Psoas muscle (tissue), 8 donors: Measurements from ENCODE around the gene PHF21B. TPM values are rescaled to one million over a fixed set of nuclear protein-coding genes. Genes with fewer than 3 reads are reported as not detected.

Experiments
- ATAC-seq, 4 donors: fragments of 200-7000 bp; cut with Tn5 transposase; one replicate each; pipeline ENCODE4 v1.9.1; 2020; ENCODE audit warnings: moderate library complexity in 3 of 4, mild to moderate bottlenecking in 2 of 4
- DNase-seq, 2 donors: peaks; one replicate each; pipeline ENCODE4 v3.0.0-alpha.2; 2020
- H3K27ac ChIP-seq: fragments of 200-600 bp; one replicate; pipeline ENCODE4 v1.8.0; 2022
- H3K27me3 ChIP-seq, 3 donors: fragments of 200-600 bp in 1 of 3; one replicate each; pipeline versions ENCODE4 v1.6.1 to v1.8.0; 2013 to 2022; ENCODE audit warnings: low read length in 2 of 3, mild to moderate bottlenecking in 2 of 3, moderate library complexity in 1 of 3; ENCODE audit not compliant: insufficient read depth in 3 of 3
- H3K36me3 ChIP-seq, 2 donors: fragments of 200-600 bp in 1 of 2; one replicate each; pipeline versions ENCODE4 v1.6.1 to v1.8.0; 2013 to 2022; ENCODE audit warnings: low read depth in 1 of 2, mild to moderate bottlenecking in 1 of 2, moderate library complexity in 1 of 2; ENCODE audit not compliant: insufficient read depth in 1 of 2
- H3K4me1 ChIP-seq: fragments of 200-600 bp; one replicate; pipeline ENCODE4 v1.8.0; 2022
- H3K4me3 ChIP-seq: fragments of 200-600 bp; one replicate; pipeline ENCODE4 v1.8.0; 2022; ENCODE audit warnings: mild to moderate bottlenecking
- H3K9me3 ChIP-seq: fragments of 200-600 bp; one replicate; pipeline ENCODE4 v1.8.0; 2022
- CTCF ChIP-seq: fragments of 200-600 bp; IDR thresholded peaks from one replicate; pipeline ENCODE4 v1.8.0; 2022; ENCODE audit warnings: antibody characterized with exemption
- WGBS, 3 donors: extraction: QIAGEN DNeasy Blood & Tissue Kit; methylation state at CpG; one replicate each; pipeline versions ENCODE4 v1.1.6 to v1.1.7; 2013; 5-methylcytosine and 5-hydroxymethylcytosine counted together
- intact Hi-C, 2 donors: fragments of 100-400 bp; cut with DNase I; formaldehyde crosslinking; loops; one replicate each; pipeline versions ENCODE4 v1.11.0 to v1.14.2; 2022
- polyA plus RNA-seq, 3 donors: library from polyadenylated mRNA; stranded (reverse); fragments of 200-250 nt; gene quantifications; one replicate each; pipeline ENCODE4 v1.2.3, GENCODE V29; 2013
- total RNA-seq, 4 donors: library from RNA; stranded (reverse); fragmentation: NEBNext Ultra II Directional in 2 of 4; extraction: Animal tissue kit (Norgen Biotek cat#: 25700) in 2 of 4; gene quantifications; one replicate each; pipeline versions ENCODE4 v1.2.1 to v1.2.4, GENCODE V29; 2021 to 2023
- donor health status: healthy with polysubstance abuse.
- donor health status: DM: no; HTN: no; CAD: no; lungs with moderate emphysema.
- donor health status: Bipolar disorder and iron deficiency.
- donor health status: healthy.
- donor health status: DM: yes; HTN: yes; CAD: no.
- donor health status: DM: no; HTN: no; CAD: no.
- donor health status: DM: no; HTN: no; CAD: no.
- donor health status: DM: yes; HTN: yes; CAD: no.

PHF21B gene
- total and polyA plus RNA-seq, 7 donors: 0.03 to 0.58 (median 0.16) TPM; not detected in 1

GRCh38 chr22:44990328-44990727, 19.5 kb downstream of the PHF21B start:
- Histone ChIP-seq H3K4me1 (no peaks in the 10 kb centered on the region), H3K36me3 (no peaks in the 10 kb centered on the region), H3K4me3 (no peak overlapping the region), H3K27ac (no peak overlapping the region), H3K27me3 (peaks cover 0 to 5% (median 4%) of the 10 kb centered on the region in 3 donors), H3K9me3 (no peaks in the 10 kb centered on the region)
- WGBS, 3 donors: 85 to 92% (median 89%) methylated on average over 13 of the region's 13 CpGs
- no peak for TF ChIP-seq CTCF
- ATAC-seq: no peak
- intact Hi-C loops: no loop called here
- DNase-seq: no peak

- DNase-seq: no peak
- peaks cover 0 to 5% (median 4%) of the 10 kb centered on the region in 3 donors for H3K27me3 ChIP-seq
- no peak for ATAC-seq
Observed at GRCh38 chr22:44988671-44989070, 21.1 kb downstream of the PHF21B start.

GRCh38 chr22:44986926-44987325, 22.9 kb downstream of the PHF21B start:
- DNase-seq (no peak), ATAC-seq (no peak)
- no peak overlapping the region for H3K4me3 ChIP-seq
- intact Hi-C loops: no loop called here
- H3K4me1 ChIP-seq: no peaks in the 10 kb centered on the region
- H3K36me3 ChIP-seq: no peaks in the 10 kb centered on the region
- peaks cover 0 to 5% (median 0%) of the 10 kb centered on the region in 3 donors for H3K27me3 ChIP-seq
- H3K9me3 ChIP-seq: no peaks in the 10 kb centered on the region
- 79 to 84% (median 80%) methylated on average over 5 of the region's 5 CpGs for whole genome bisulfite sequencing, 3 donors
- TF ChIP-seq CTCF: no peak
- H3K27ac ChIP-seq: no peak overlapping the region

More at GRCh38 chr22:44988671-44989070, 21.1 kb downstream of the PHF21B start:
- no peak overlapping the region for H3K4me3 ChIP-seq
- no peaks in the 10 kb centered on the region for H3K36me3 ChIP-seq
- intact Hi-C loops: no loop called here
- WGBS, 3 donors: 58 to 64% (median 62%) methylated on average over 5 of the region's 5 CpGs
- H3K4me1 ChIP-seq: no peaks in the 10 kb centered on the region
- no peak overlapping the region for H3K27ac ChIP-seq
- H3K9me3 ChIP-seq: no peaks in the 10 kb centered on the region
- no peak for TF ChIP-seq CTCF

- H3K27me3 ChIP-seq: peaks cover 0 to 9% (median 0%) of the 10 kb centered on the region in 3 donors
Observed at GRCh38 chr22:44985906-44986527, 23.8 kb downstream of the PHF21B start.

More at GRCh38 chr22:44985906-44986527, 23.8 kb downstream of the PHF21B start:
- no peak for TF ChIP-seq CTCF
- Histone ChIP-seq H3K27ac (no peak overlapping the region), H3K36me3 (no peaks in the 10 kb centered on the region), H3K4me1 (no peaks in the 10 kb centered on the region), H3K9me3 (no peaks in the 10 kb centered on the region), H3K4me3 (no peak overlapping the region)
- intact Hi-C loops: no loop called here
- 78 to 99% (median 97%) methylated on average over 4 of the region's 4 CpGs for WGBS, 3 donors
- DNase-seq (no peak), ATAC-seq (no peak)
